GM06990 (cell line): Measurements from ENCODE around the gene NEURL2.
A peak's percentile ranks its signal among the peaks of the same experiment; 100 is the strongest.

Experiments used
- DNase-seq: peaks from one replicate; pipeline ENCODE4 v3.0.0-alpha.2; 2011; ENCODE audit not compliant: insufficient read length; ENCODE audit errors: extremely low read depth
- H3K27me3 ChIP-seq: replicated peaks from 2 replicates; pipeline ENCODE4 v1.6.0; 2011; ENCODE audit warnings: low read length; ENCODE audit not compliant: control insufficient read depth, insufficient read depth
- H3K36me3 ChIP-seq: 2 replicates; pipeline ENCODE4 v1.5.1; 2011; ENCODE audit warnings: low read length; ENCODE audit not compliant: control insufficient read depth, insufficient read depth
- H3K4me3 ChIP-seq: replicated peaks from 2 replicates; pipeline ENCODE4 v1.5.1; 2011; ENCODE audit warnings: low read depth, mild to moderate bottlenecking, control low read depth, low read length
- CTCF ChIP-seq: IDR thresholded peaks from 2 replicates; pipeline ENCODE4 v1.5.1; 2011; ENCODE audit warnings: low read length, control low read depth, mild to moderate bottlenecking, inconsistent platforms; ENCODE audit not compliant: insufficient read depth, poor library complexity, severe bottlenecking

The NEURL2 gene

GRCh38 chr20:45863543-45864470 lies 27.2 kb downstream of the NEURL2 start:
- no peaks in the 10 kb centered on the region for H3K27me3 ChIP-seq
- no peak overlapping the region for H3K4me3 ChIP-seq
- no peak for DNase-seq
- no peaks in the 10 kb centered on the region for H3K36me3 ChIP-seq
- no peak for TF ChIP-seq CTCF

GRCh38 chr20:45861221-45862075 lies 29.6 kb downstream of the NEURL2 start:
- DNase-seq: no peak
- Histone ChIP-seq H3K4me3 (no peak overlapping the region), H3K27me3 (no peaks in the 10 kb centered on the region), H3K36me3 (no peaks in the 10 kb centered on the region)
- TF ChIP-seq CTCF: no peak

- no peak for TF ChIP-seq CTCF
- Histone ChIP-seq H3K36me3 (no peaks in the 10 kb centered on the region; the same call in 1 of the 2 replicates), H3K4me3 (no peak overlapping the region), H3K27me3 (no peaks in the 10 kb centered on the region)
- no peak for DNase-seq
Measured at GRCh38 chr20:45860560-45861220, 30.3 kb downstream of the NEURL2 start.

- no peaks in the 10 kb centered on the region for H3K27me3 ChIP-seq
- TF ChIP-seq CTCF: no peak
- H3K36me3 ChIP-seq: no peaks in the 10 kb centered on the region; the same call in 1 of the 2 replicates
- no peak for DNase-seq
- no peak overlapping the region for H3K4me3 ChIP-seq
Measured at GRCh38 chr20:45859916-45860315, 31.1 kb downstream of the NEURL2 start.

GRCh38 chr20:45857882-45858216 lies 33.2 kb downstream of the NEURL2 start:
- H3K36me3 ChIP-seq: peaks cover 3% of the 10 kb centered on the region
- no peak for TF ChIP-seq CTCF
- DNase-seq: no peak

More at GRCh38 chr20:45857882-45858216, 33.2 kb downstream of the NEURL2 start:
- Histone ChIP-seq H3K27me3 (no peaks in the 10 kb centered on the region), H3K4me3 (peak overlapping the region; percentile 94)
